Ishikawa (cell line): ENCODE measurements around the gene MB.

Experiments used
- CREB1 ChIP-seq: IDR thresholded peaks from 2 replicates; pipeline ENCODE4 v1.6.1; 2012; ENCODE audit warnings: low read depth
- TCF12 ChIP-seq: IDR thresholded peaks from 2 replicates; pipeline ENCODE4 v1.6.1; 2012; ENCODE audit warnings: low read depth

GRCh38 chr22:35586771-35587170 is 30.4 kb downstream of the MB start:
- TF ChIP-seq CREB1 (no peak), TCF12 (no peak)
